CD4-positive, alpha-beta T cell treated with Interferon alpha-2 for 1 hour (primary cell): ENCODE data around the gene CHAD.

Experiments
- DNase-seq, 2 donors: peaks; one replicate each; pipeline ENCODE4 v3.0.0-alpha.2; 2020 to 2022

CHAD gene

DNA sequence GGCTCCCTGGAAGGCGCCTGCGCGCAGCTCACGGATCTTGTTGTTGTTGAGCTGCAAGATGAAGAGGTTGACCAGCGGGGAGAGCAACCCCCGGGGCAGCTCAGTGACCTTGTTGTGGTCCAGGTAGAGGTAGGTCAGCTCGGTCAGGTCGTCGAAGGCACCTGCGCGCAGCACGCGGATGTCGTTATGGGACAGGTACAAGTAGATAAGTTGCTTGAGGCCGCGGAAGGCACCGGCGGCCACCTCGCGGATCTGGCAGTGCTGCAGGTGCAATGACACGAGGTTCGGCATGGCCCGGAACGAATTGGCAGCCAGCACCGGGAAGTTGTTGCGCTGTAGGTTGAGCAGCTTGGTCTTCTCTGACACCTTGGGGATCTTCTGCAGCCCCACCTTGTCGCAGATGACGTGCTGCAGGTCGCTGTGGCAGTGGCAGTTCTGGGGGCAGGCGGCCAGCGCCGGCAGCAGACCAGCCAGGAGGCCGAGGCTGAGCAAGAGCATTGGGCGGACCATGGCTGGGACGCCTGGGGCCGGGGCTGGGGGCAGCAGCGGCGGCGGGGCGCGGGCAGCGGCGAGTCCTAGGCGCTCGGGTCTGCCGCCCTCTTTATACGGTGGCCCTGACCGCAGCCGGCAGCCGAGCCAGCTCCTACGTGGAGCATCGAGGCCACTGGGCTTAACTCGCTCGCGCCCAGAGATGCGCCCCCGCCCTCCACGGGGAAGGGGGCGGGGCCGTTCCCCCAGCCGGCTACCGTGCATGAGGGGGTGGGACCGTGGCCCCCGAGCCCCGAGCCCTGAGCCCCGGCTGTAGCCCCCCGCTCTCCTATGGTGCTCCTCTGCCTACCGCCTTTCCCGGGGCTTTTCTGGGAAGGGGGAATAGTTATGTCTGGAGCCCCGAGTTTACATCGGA lies at the start of gene CHAD:
TSS of gene CHAD (minus strand) at position 577 of the 904 bp plus-strand sequence. CDS start at position 510, 67 bp downstream.
- DNase-seq, result no peak

GRCh38 chr17:50517504-50518383 lies 49.1 kb upstream of the CHAD start:
- no peak for DNase-seq

DNA sequence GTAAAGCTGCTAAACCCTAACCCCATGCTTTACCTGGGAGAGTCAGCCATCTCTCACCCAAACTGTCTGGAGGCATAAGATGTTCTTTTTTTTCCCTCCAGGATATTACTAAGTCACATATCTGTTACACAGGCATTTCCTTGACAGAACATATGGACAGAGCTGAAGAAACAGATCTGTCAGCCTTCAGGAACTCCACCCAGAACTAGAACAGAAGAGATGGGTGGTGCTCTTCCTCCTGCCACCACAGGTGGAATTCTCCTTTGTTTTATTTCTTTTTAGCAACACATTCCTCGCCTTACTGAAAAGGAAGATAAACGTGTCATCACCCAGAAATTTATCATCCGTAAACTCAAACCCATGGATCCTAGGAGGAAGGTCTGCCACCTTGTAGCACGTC lies 48.3 kb upstream of the CHAD start:
- no peak for DNase-seq

DNA sequence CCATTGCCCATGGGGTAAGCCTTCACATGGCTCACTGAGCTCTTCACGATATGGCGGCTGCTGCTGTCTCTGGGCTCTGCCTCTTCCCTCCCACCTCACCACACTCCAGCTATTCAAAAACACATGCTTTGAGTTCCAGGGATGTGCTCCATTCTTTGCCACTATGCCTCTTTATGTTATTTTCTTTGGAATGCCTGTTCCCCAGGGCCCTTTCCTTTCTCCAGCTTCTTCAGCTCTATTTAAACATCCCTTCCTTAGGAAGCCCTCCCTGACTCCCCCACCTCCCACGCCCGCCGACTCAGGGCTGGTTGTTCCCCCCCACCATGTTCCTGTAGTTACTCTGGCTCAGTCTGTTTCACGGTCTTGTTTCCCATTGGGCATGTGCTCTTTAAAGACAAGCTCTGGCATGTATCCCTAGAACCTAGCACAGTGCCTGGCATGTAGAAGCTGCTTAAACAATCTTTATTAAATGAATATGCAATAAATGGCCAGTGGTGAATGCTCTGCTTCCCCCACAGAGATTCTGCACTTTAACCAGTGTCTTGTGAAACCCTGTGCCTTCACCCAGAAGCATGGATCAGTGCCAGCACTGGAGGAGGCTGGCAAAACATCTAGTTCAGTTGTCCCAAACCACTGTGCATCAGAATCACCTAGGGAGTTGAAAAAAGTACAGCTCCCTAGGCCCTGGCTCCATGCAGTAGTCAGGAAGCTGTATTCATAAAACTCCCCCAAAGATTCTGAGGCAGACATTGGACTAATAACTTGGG lies 46.4 kb upstream of the CHAD start:
- no peak for DNase-seq

- DNase-seq, result no peak
Observed at GRCh38 chr17:50514388-50514787, 45.7 kb upstream of the CHAD start.

DNA sequence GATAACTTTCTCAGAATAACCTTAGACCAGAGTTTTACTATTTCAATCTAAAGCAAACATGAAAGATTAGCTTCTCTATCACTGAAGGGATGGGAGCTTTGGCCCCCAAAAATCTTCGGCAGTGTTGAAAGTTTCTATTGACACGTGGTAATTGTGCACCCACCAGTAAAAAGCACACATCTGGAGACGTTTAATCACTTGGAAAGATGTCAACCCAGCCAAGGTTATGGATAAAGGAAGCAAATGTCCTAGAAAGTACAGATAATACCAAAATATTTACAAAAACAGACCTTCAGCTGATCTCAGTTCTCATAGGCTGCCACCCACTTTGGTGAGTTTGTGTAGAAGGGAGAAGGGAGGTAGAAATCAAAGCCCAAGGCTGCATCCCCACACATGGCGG lies 44.8 kb upstream of the CHAD start:
- DNase-seq, result no peak

GRCh38 chr17:50511058-50511457 lies 42.4 kb upstream of the CHAD start:
- DNase-seq, result peak; percentile 38 to 72

DNA sequence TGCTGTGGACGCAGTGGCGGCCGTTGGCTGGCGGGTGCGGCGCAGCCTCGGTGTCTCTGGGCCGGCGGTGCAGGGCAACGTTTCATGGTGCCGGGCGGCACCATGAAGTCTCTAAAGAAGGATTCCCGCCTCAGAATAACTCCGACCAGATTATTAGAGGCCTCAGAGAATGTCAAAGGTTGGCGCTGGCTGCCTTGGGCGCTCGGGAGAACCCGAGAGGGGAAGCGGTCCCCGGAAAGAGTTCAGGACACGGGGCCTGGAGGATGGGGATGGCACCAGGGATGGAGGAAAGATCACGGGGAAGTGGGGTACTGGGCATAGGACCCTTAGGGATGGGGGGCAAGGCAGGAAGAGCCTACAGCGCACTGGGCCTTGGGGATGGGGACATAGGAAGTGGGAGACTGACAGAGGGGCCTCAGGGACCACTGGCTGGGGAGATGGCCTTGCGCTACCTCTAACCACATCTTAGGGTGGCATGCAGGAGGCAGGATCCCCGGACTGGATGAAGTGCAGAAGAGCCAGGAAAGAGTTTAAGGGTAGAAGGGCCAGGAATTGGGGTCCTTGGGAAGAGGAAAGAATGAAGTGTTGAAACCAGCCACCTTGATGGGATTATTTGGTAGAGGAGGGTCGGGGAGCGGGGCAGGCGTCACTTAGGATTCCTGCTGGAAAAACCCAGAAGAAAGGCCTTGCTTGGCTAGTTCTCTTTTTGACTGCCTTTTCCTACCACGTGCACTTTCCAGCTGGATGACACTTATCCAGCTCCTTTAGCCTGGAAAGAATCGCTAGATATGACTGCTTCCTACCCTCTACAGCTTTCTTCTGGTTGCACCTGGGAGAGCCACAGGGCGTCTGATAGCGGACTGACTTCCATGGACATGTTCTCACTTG lies 40.1 kb upstream of the CHAD start:
- no peak for DNase-seq

DNA sequence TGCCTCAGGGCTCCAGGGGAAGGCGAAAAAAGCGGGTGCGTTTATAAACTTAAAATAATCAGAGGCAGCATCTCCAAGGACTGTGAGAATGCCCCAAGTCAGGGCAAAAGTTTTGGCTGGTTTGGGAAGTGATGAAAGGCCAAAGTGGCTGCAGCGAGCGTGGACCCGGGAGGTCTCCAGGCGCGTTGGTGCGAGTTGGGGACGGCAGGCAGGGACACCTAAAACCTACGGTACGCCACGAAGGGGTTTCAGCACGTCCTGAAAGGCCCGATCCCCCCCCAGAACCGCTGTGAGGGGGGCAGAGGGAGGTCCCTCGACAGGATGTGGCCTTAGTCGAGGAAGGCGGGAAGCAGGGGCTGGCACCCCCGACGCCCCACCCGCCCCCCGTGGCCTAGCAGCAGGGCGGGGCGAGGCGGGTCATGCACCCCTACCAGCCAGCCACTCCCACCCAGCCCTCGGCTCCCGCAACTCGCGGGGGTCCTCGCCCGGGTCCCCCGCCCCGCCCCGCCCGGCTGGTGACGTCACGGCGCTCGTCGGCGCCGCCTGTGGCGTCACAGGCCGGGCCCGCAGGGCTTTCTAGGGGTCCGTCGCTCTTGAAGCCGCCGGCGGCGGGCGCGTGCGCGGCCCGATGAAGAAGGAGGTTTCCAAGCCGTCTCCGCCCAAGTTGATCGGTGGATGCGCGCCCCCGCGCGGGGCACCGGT lies 39.3 kb upstream of the CHAD start, which contains the start of gene MYCBPAP:
TSS of gene MYCBPAP (plus strand) at position 569 of the 702 bp plus-strand sequence. CDS start 236 bp downstream, outside the sequence.
- DNase-seq, result peak; percentile 82 to 87

GRCh38 chr17:50506298-50506697 lies 37.6 kb upstream of the CHAD start:
- DNase-seq, result no peak

GRCh38 chr17:50505591-50506130 lies 37.0 kb upstream of the CHAD start:
- DNase-seq, result no peak

DNA sequence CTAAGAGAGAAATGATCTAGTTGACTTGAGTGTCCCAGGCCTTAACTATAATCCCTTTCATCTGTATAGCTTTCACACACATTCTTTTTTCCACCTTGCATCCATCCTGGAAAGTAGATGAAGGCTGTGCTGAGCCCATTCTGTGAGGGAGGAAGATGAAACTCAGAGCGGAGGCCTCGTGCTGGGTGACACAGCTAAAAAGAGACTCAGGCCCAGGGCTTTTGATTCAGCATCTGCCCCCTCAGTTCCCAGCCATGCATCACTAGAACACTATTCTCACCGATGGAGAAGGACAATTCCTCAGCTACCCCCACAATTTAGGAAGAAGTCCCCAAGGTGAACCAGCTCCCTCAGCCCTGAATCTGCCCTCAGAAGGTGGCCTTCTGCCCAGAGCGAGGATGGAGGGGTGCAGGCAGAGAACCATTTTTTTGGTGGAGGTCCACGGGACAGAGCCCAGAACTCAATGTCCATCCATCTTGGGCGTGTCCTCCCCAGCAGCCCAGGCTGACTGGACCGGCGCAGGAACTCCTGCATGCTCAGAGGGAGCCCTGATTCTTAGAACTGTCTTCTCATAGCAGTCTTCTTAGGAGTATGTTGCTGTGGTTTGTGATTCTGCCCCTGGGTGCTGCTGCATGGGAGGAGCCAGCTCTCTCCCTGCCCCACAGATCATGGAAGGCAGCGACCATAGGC lies 33.8 kb upstream of the CHAD start:
- no peak for DNase-seq

GRCh38 chr17:50501054-50501453 lies 32.4 kb upstream of the CHAD start:
- DNase-seq, result peak in 1 of 2 donors; percentile 52

- no peak for DNase-seq
Observed at GRCh38 chr17:50499721-50500120, 31.0 kb upstream of the CHAD start.

- no peak for DNase-seq
Observed at GRCh38 chr17:50499270-50499669, 30.6 kb upstream of the CHAD start.

- DNase-seq, result no peak
Observed at GRCh38 chr17:50498021-50498874, 29.6 kb upstream of the CHAD start.

DNA sequence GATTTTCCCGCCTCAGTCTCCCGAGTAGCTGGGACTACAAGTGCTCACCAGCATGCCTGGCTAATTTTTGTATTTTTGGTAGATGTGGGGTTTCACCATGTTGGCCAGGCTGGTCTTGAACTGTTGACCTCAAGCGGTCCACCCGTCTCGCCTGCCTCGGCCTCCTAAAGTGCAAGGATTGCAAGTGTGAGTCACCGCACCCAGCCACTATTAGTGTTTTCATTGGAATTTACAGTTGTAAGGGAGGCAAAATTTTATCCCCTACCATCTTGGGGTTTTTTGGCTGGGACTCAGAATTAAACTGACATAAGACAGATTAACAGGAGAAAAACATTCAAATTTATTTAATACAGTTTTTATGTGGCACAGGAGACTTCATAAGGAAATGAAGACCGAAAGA lies 27.2 kb upstream of the CHAD start:
- DNase-seq, result no peak

DNA sequence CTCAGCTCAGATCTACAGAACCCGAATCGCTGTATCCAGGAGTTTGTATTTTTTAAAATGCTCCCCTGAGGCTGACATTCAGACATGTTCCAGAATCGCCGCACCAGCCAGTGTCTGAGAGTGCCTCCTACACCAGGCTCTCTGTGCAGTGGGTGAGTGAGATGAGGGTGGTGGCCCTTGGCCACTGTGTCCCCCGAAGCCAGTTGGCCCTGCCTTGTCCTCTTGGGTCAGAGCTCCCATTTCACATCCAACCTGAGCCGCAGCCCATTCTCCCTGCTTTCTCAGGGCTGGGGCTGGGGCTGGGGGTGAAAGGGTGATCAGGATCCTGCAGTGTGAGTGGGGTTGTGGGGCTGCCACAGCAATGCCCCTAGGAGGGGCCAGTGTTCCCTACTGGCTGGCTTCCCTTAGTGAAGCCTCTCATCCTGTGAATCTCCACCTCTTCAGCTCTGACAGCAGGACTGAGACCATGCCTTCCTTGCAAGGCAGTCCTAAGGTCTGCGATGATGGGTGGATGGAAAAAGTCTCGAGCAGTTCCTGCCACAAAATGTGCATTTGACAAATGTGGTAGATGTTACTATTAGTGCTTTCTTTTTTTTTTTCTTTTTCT lies 26.6 kb upstream of the CHAD start:
- no peak for DNase-seq

GRCh38 chr17:50493744-50494143 lies 25.1 kb upstream of the CHAD start:
- no peak for DNase-seq
